Adipocyte (in vitro differentiated cells): Measurements from ENCODE around the gene CATSPERB.

Experiments used
- DNase-seq: peaks from one replicate; pipeline ENCODE4 v3.0.0-alpha.2; 2015; ENCODE audit warnings: low read depth
- H3K27me3 ChIP-seq: replicated peaks from 2 replicates; pipeline ENCODE4 v1.7.0; 2013; ENCODE audit warnings: mild to moderate bottlenecking, low read length, moderate library complexity; ENCODE audit not compliant: control insufficient read depth, insufficient read depth
- H3K36me3 ChIP-seq: 2 replicates; pipeline ENCODE4 v1.7.0; 2013; ENCODE audit warnings: low read length, mild to moderate bottlenecking, moderate library complexity; ENCODE audit not compliant: control insufficient read depth, insufficient read depth, severe bottlenecking
- H3K4me1 ChIP-seq: 2 replicates; pipeline ENCODE4 v1.7.0; 2013; ENCODE audit warnings: mild to moderate bottlenecking, low read length, moderate library complexity; ENCODE audit not compliant: control insufficient read depth, insufficient read depth
- H3K4me3 ChIP-seq: 2 replicates; pipeline ENCODE4 v1.7.0; 2013; ENCODE audit warnings: mild to moderate bottlenecking, low read length, moderate library complexity
- H3K9ac ChIP-seq: 2 replicates; pipeline ENCODE4 v1.7.0; 2013; ENCODE audit warnings: mild to moderate bottlenecking, low read length, moderate library complexity
- H3K9me3 ChIP-seq: 2 replicates; pipeline ENCODE4 v1.7.0; 2013; ENCODE audit warnings: mild to moderate bottlenecking, low read length, moderate library complexity; ENCODE audit not compliant: control insufficient read depth

CATSPERB gene

DNA sequence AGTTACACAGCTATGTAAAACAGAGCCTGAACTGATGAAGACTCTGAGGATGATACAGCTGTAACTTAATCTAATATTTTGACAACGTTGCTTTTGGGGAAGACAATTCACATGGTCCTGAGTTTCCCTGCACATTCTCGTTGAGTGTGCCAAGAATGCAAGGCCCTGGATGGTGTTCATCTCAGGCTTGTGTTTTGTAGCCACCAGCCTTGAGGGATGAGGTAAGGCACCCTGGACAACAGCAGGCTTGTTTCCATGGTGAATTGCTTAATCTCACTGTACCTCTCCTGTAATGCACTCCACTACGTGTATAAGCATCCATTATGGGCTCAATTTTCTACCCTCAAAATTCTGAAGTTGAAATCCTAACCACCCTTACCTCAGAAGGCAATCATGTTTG is 2.1 kb downstream of the CATSPERB start:
- H3K9ac ChIP-seq: no peak overlapping the region
- no peaks in the 10 kb centered on the region for H3K36me3 ChIP-seq
- peaks cover 26% of the 10 kb centered on the region for H3K4me1 ChIP-seq
- no peak for DNase-seq
- H3K4me3 ChIP-seq: no peak overlapping the region
- no peaks in the 10 kb centered on the region for H3K27me3 ChIP-seq
- H3K9me3 ChIP-seq: no peaks in the 10 kb centered on the region

DNA sequence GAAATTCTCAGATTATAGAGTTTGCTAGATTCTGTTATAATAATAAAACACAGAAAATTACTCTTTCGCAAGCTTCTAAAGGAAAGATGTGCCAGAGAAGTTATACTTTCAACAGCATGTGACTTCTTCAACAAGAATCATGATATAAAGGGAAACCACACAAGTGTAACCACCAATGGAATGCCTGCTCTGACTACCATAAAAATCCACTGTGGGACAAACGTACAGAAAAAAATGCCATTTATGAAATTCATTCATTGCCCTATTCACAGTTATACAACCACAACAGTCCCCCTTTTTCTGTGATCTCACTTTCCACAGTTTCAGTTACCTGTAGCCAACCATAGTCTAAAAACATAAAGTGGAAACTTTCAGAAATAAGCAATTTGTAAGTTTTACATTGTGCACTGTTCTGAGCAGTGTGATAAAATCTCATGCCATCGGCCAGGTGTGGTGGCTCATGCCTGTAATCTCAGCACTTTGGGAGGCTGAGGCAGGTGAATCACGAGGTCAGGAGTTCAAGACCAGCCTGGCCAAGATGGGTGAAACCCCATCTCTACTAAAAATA is 3.2 kb downstream of the CATSPERB start:
- DNase-seq: no peak
- Histone ChIP-seq H3K4me3 (no peak overlapping the region), H3K9me3 (no peaks in the 10 kb centered on the region), H3K36me3 (no peaks in the 10 kb centered on the region), H3K4me1 (peaks cover 26% of the 10 kb centered on the region), H3K27me3 (no peaks in the 10 kb centered on the region), H3K9ac (no peak overlapping the region)

DNA sequence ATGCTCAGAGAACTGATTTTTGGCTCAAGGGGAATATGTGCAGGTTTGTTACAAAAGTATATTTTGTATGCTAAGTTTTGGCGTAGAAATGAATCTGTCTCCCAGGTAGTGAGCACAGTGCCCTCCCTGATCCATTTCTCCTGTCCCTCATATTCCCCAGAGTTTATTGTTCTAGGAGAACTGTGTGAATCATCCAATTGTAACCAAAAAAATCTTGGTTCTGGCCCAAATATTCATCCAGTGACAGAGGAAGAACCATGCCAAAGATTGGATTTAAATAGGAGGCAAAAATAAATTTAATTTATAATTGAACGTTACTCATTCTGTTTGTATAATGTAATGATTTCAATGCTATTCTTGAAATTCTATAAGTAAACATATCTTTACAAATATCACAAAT is 4.8 kb downstream of the CATSPERB start:
- H3K9ac ChIP-seq: no peak overlapping the region
- no peaks in the 10 kb centered on the region for H3K9me3 ChIP-seq
- H3K36me3 ChIP-seq: no peaks in the 10 kb centered on the region
- no peaks in the 10 kb centered on the region for H3K27me3 ChIP-seq
- peaks cover 40% of the 10 kb centered on the region for H3K4me1 ChIP-seq
- DNase-seq: no peak
- peak overlapping the region; percentile 35 for H3K4me3 ChIP-seq

DNA sequence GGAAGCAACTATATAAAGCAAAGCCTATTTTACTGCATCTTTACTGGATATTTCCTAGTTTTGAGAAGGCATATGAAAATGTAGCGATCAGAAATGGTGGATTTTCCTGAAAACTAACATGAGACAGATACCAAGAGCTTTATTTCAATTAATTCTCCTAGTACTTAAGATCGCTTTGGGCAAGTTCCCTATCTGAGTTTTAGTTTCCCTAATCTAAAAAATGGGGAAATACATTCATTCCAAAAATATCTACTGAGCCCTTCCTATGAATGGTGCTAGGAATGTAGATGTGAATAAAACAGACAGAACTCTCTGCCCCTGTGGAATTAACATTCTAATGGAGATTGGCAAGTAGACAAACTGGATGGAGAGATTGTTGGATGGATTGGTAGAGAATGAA is 8.4 kb downstream of the CATSPERB start:
- Histone ChIP-seq H3K9ac (no peak overlapping the region), H3K4me1 (peaks cover 36% of the 10 kb centered on the region), H3K4me3 (no peak overlapping the region), H3K27me3 (no peaks in the 10 kb centered on the region), H3K9me3 (no peaks in the 10 kb centered on the region), H3K36me3 (no peaks in the 10 kb centered on the region)
- no peak for DNase-seq

DNA sequence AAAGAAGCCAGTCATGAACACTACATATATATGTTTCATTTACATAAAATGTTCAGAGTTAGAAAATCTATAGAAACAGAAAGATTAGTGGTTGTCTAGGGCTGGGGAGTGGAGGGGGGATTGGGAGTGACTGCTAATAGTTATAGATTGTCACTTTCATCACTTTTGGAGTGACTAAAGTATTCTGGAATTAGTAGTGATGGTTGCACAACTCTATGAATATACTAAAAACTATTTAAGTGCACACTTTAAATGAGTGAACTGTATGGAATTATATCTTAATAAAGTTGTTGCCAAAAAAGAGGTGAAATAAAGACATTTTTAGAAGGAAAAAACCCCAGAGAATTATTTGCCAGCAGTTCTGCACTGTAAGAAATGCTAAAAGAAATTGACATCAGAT is 9.5 kb downstream of the CATSPERB start:
- no peak overlapping the region for H3K9ac ChIP-seq
- H3K4me3 ChIP-seq: no peak overlapping the region
- no peak for DNase-seq
- H3K36me3 ChIP-seq: no peaks in the 10 kb centered on the region
- H3K9me3 ChIP-seq: no peaks in the 10 kb centered on the region
- H3K4me1 ChIP-seq: peaks cover 25% of the 10 kb centered on the region
- H3K27me3 ChIP-seq: no peaks in the 10 kb centered on the region

DNA sequence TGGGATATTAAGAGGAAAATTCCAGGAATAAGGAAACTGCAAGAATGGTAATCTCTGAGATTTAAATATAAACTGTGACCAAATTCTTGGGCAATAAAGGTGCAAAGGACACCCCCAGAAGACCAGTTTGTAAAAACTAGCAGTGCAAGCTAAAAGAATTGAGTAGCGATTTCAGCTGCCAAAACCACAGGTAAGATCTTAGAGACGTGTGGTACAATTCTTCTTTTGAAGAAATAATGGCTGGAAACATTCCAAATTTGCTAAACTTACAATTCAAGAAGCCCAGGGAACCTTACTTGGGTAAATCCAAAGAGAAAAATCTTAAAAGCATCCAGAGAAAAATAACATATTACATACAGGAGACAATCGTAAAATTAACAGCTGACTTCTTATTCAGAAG is 12.0 kb downstream of the CATSPERB start:
- Histone ChIP-seq H3K4me1 (peaks cover 14% of the 10 kb centered on the region), H3K9ac (no peak overlapping the region), H3K9me3 (no peaks in the 10 kb centered on the region), H3K4me3 (no peak overlapping the region), H3K36me3 (no peaks in the 10 kb centered on the region), H3K27me3 (no peaks in the 10 kb centered on the region)
- no peak for DNase-seq

DNA sequence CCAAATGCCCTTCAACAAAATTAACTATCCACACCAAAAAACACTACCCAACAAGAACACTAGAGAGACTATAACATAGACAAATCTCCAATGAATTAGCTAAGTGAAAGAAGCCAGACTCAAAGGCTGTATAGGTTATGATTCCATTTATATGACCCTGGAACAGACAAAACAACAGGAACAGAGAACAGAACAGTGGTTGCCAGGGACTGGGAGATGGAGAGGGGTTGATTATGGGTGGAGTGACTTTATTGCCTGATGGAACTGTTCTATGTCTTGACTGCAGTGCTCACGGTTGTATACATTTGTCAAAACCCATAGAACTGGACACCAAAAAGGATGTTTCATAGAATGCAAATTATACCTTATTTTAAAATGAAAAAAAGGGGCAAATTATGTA is 14.9 kb downstream of the CATSPERB start:
- Histone ChIP-seq H3K4me1 (no peaks in the 10 kb centered on the region), H3K9me3 (no peaks in the 10 kb centered on the region), H3K27me3 (no peaks in the 10 kb centered on the region), H3K4me3 (no peak overlapping the region), H3K9ac (no peak overlapping the region), H3K36me3 (no peaks in the 10 kb centered on the region)
- DNase-seq: no peak

DNA sequence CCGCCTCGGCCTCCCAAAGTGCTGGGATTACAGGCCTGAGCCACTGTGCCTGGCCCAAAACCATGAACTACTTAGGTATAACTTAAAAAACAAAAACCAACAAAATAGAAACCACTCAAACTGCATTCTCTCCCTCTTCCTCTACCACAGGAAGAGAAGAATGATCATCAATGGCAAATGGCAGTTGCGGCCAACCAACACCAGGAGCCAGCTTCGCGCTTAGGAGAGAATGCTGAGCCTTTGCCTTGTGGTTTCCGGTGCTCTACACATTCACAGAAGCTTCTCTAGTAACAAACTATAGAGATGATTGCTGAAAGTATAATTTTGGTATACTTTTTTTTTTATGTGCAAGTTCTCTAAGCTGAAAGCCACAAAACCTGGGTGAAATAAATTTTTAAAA is 17.1 kb downstream of the CATSPERB start:
- H3K9me3 ChIP-seq: no peaks in the 10 kb centered on the region
- DNase-seq: no peak
- no peaks in the 10 kb centered on the region for H3K36me3 ChIP-seq
- no peak overlapping the region for H3K9ac ChIP-seq
- H3K4me3 ChIP-seq: no peak overlapping the region
- no peaks in the 10 kb centered on the region for H3K4me1 ChIP-seq
- no peaks in the 10 kb centered on the region for H3K27me3 ChIP-seq

DNA sequence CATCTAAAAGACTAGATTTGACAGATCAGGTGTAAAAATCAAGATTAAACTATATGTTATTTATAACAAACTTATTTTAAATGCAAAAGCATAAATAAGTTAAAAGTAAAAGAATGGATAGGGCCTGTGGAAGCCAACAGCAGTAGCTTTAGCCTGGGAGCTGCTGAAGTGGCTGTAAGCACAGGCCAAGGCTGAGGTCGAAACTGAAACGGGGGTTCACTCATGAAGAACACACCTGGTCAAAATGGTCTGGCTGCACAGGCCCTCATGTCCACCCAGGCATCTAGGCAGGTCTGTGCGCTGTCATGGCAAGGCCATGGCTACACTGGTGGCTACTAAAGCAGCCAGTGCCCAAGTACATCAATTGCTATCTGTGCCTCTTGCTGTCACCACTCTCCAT is 23.1 kb downstream of the CATSPERB start:
- H3K27me3 ChIP-seq: no peaks in the 10 kb centered on the region
- H3K36me3 ChIP-seq: no peaks in the 10 kb centered on the region
- no peak for DNase-seq
- no peaks in the 10 kb centered on the region for H3K4me1 ChIP-seq
- H3K4me3 ChIP-seq: no peak overlapping the region
- no peak overlapping the region for H3K9ac ChIP-seq
- H3K9me3 ChIP-seq: peaks cover 9% of the 10 kb centered on the region

DNA sequence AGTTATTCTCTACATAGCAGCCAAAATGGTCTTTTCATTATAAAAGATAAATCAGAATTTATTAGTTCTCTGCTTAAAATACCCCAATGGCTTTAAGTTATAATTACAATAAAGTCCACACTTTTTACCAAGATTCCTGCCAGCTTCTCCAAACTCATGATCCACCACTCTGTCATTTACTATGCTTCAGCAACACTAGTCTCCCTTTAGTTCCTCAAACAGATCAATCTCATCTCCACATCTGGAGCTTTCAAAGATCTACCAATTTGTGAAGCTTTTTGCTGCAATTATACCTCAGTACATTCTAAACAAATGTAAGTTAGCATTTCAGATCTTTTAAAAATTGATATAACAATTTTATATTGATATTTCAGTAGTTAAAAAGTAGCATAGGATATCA is 24.9 kb downstream of the CATSPERB start:
- peaks cover 9% of the 10 kb centered on the region for H3K9me3 ChIP-seq
- H3K4me3 ChIP-seq: no peak overlapping the region
- no peak overlapping the region for H3K9ac ChIP-seq
- H3K4me1 ChIP-seq: no peaks in the 10 kb centered on the region
- DNase-seq: no peak
- no peaks in the 10 kb centered on the region for H3K36me3 ChIP-seq
- H3K27me3 ChIP-seq: no peaks in the 10 kb centered on the region

DNA sequence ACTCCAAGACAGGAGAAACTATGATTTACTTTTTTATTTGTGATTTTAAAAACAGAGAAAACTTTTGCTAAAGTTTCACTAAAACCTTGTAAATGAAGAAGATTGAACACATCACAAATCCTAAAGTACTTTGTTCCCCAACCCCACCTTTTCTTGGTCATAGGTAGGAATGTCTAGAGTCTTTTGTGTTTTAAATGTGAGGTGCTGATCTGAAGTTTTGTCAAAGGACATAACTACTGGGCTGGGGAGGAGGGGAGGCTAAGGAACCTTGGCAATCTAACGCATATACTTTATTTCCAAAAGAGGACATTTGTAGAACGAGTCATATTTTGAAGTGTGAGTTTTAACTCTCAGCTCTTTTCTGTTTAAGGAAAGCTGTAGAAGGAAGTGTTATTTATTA is 37.2 kb downstream of the CATSPERB start:
- H3K4me3 ChIP-seq: no peak overlapping the region
- H3K4me1 ChIP-seq: peaks cover 10% of the 10 kb centered on the region
- H3K36me3 ChIP-seq: no peaks in the 10 kb centered on the region
- no peak overlapping the region for H3K9ac ChIP-seq
- no peak for DNase-seq
- peaks cover 20% of the 10 kb centered on the region for H3K9me3 ChIP-seq
- no peaks in the 10 kb centered on the region for H3K27me3 ChIP-seq

DNA sequence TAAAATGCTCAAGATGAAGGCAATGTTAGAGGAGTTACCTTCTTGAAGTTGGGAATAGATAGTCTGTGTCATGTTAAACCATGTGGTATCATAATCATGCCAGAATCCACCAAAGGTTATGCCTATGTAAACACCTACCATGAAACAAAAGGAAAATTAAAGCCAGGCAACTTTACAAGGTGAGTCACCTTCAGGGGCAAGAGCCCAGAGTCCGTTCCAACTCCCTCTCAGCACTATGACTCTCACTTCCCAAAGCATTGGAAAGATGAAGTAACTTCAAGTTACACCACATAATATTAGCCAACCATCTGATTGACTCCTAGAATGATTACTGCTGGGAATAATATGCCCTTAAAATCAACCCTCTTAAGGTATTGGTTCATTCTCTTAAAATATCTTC is 38.5 kb downstream of the CATSPERB start:
- Histone ChIP-seq H3K4me1 (peaks cover 10% of the 10 kb centered on the region), H3K9me3 (peaks cover 20% of the 10 kb centered on the region), H3K27me3 (no peaks in the 10 kb centered on the region), H3K4me3 (no peak overlapping the region), H3K9ac (no peak overlapping the region), H3K36me3 (no peaks in the 10 kb centered on the region)
- DNase-seq: no peak
